DMS79 (cell line): ENCODE measurements around the gene VSTM5.

Source experiments
- DNase-seq: peaks from one replicate; lab custom pipeline; 2025; lab: John Stamatoyannopoulos, UW

Gene VSTM5

DNA sequence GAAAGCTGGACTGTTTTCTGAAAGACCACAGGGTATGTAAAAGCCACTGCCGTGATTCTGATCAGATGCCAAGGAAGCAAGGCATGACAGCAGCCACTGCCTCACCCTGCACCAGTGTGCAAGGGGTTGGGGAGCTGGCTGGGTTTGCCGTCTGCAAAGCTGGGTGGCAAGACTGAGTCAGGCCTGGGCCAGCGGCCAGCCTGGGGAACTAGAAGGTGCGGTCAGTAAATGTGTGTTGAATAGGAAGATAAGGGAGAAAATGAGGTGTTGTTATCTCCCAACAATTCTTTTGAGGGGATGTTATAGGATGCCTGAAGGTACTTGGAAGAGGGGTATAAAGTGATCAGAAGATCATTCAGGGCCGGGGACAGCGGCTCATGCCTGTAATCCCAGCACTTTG lies 8.0 kb downstream of the VSTM5 start:
- DNase-seq: no peak

DNA sequence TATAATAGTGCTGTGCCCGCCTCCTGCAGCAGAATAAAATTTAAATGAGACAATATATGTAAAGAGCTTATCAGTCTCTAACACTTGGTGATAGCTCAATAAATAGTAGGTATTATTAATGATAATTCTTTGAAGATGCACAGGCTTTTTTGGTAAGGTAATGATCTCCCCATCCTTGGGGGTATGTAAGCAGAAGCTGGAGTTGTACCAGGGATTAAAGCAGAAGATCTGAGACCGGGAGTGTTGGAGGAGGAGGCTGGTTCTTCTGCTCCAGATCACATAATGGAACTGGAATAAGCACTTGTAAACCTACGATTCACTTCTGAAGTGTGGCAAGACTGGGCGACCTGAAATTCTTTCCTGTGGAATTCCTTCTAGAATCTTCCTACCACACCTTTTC lies 8.4 kb downstream of the VSTM5 start:
- DNase-seq: no peak

DNA sequence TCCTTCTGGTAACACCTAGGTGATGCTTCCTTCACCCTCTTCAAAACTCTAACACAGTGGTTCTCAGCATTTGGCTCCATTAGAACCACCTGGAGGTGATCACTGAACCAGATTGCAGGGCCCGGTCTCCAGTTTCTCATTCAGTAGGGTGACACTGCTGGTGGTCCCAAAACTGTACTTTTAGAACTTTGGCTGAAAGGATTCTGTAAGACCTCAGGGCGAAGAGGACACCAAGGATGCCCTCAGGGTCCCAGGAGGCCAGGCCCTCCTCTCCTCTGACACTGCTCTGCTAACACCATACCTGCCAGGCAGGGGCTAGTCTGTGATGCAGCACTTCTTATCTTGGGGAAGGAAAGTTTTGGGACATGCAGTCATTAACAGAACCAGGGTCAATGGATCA lies 9.0 kb downstream of the VSTM5 start:
- no peak for DNase-seq

DNA sequence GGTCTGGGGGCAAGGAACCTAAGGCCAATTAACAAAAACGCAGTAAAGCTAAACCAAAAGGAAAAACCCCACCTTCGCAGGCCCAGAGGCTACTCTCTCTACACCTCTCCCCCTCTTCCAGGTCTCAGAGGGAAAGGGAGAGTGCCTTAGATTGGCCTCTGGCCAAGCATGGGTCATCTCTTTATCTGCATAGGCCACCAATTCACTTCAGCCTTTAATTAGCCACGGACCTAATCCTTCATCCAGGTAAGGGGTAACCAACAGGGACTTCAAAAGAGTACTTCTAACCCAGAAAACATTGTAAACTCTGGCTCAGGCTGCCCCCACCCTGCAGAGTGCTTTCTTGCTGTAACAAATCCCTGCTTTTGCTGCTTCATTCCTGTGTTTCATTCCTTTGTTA lies 9.4 kb downstream of the VSTM5 start:
- DNase-seq: no peak

DNA sequence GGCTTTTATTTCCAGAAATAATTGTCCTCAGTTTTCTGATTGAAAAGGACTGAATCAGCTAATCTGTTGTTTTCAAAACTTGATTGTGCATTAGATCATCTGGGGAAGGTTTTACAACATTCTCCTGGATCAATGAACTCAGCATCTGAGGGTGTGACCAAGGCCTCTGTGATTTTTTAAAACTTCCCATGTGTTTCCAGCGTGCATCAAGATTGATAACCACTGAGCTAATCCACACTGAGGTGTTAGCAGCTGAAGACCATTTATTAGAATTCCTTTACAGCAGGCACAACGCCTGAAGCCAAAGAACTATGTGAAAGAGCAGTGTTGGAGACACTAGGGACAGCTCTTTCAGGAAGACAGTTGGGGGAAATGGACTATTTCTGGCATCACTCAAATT lies 10.2 kb downstream of the VSTM5 start:
- no peak for DNase-seq

DNA sequence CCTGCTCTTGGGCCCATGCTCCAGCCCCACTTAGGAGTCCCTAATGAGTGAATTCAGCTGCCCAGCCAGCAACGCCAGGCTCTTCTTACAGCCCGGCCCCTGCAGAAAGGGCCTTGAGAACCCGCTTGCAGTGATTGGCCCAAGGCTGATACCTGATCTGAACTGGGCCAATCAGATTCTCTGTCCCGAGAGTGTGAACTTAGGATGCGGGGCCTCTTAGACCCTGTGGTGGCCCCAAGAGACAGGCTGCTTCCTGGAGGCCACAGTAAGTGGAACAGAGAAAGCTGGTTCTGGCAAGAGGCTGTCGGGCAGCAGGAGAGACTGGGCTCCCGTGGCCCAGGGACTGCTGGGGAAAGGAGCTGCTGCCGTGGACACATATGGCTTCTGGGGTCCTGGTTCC lies 11.5 kb downstream of the VSTM5 start:
- no peak for DNase-seq

DNA sequence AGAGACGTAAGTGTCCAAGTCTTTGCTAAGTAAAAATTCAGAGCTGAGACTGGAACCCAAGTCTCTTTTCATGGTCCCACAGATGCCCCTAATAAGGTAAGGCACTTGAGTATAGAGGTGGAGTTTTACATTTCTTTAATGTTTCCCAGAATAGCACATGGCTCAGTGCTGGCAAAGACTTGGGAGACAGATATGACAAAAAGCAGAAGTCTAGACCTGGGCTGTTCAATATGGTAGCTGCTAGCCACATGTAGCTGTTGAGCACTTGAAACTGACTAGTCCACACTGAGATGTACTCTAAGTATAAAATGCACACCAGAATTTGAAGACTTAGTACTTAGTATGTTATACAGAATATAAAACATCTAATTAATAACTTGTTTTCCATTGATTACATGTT lies 17.6 kb downstream of the VSTM5 start:
- DNase-seq: no peak

DNA sequence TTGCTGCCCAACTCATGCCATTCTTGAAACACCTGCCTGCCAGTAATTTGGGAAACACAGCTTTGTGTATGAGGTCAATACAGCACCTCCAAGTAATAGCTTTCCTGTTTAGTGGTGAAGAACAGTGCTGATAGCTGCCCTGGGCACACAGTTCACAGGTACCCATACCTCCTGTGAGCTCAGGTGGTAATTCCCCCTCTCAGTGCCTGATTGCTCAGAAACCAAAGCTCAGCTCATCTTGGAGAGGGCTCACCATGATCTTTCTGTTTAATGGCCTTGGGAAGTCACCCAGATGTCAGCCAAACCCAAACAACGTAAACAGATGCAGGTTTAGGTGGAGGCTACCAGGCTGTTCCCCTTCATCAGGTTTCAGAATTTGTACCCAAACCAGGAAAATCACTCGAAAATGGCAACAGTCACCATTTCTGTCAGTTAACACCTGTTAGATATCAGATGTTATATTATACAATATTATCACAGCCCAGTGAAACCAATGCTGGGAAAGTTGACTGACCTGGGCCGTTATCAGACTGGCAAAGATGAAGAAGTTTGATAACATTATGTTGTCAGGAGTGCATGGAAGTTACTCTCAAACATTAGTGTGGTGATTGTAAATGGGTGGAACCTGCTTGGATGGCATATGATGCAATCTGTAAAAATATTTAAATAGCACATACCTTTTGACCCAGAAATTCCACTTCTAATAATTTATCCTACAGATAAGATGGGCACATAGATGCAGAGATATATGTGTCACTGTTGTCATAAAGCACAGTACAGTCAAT lies 18.9 kb downstream of the VSTM5 start:
- no peak for DNase-seq

DNA sequence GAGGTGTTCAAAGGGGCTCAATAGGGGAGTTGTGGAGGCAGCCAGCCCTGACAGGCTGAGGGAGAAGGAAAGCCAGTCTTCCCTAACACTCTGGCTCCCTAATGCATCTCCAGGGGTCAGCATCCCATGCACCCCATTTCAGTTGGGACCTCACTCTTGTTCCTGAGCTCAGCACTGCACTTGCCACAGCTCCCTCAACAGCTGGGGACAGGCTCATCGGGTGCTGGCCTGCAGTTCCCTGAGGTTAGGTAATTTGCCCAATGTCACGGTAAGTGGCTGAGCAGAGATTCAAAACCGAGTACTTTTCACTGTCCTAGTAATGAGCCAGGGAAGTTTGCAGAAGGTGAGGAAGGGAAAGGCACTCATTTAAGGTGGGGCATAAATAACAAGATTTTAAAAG lies 20.8 kb downstream of the VSTM5 start:
- no peak for DNase-seq

DNA sequence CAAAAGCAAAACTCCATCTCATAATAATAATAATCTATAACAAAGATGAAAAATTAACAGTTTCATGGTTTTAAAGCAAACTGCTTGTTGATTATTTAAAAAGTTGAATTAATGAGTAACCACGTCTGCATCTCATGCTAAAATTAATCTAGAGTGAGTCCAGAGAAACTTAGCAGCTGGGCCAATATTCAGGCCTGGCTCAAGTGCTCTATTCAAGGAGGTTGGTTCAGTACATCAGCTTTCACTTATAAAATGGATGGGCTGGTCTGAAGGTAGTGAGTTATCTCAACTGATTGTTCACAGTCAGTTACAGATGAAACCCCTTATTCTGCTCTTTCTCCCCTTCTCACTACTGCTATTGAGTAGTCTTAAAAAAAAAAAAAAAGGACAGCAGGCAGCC lies 23.1 kb downstream of the VSTM5 start:
- no peak for DNase-seq

DNA sequence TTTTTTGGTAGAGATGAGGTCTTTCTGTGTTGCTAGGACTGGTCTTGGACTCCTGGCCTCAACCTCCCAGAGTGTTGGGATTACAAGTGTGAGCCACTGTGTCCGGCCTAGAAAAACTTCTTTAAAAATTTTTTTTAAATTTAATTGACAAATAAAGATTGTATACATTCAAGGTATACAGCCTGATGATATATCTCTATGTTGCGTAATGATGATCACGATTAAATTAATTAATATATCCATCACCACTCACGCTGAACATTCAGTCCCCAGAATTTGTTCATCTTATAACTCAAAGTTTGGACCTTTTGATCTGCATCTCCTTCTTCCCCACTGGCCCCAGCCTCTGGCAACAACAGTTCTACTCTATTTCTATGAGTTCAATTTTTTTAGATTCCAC lies 27.2 kb downstream of the VSTM5 start:
- no peak for DNase-seq

DNA sequence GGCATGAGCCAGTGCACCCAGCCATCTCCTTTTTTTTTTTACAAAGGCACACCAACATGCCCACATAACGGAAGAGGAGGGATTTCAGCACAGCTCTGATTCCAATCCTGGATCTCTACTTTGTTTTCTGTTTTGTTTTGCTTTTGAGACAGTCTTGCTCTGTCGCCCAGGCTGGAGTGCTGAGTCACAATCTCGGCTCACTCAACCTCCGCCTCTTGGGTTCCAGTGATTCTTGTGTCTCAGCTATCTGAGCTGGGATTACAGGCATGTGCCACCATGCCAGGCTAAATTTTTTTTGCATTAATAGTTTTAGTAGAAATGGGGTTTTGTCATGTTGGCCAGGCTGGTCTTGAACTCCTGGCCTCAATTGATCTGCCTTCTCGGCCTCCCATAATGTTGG lies 28.1 kb downstream of the VSTM5 start:
- DNase-seq: no peak

DNA sequence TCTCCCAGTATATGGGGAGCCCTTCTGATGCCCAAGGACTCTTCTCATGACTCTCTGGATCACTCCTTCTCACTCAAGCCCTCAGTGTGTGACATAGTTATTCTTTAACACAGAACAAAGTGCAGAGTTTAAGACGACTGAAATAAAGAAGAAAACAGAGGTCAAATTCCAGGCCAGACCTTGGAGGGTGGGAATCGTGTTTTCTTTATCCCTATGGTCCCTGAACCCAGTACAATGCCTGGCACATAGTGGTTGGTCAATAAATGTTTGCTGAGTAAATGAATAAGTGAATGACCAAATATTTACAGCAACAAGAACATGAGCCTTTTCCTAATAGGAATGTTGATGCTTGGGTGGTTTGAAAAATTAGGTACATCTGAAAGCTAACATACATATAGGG lies 28.8 kb downstream of the VSTM5 start:
- DNase-seq: no peak

DNA sequence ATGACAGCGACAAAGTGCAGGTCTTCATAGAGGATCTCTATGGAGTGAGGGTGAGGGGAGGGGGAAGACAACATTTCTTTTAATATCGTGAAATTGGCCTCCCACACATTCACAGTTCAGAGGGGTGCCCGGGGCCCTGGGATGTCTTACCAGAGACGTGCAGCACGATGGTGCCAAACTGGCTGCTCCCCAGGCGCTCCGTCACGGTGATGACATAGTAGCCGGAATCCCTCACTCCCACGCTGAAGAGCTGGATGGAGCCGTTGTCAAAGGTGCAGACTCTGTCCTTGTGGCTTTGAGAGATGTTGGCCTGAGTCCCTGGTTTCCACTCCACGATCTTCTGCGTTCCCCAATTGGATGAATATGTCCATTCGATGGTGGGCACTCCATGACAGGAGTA lies 29.6 kb downstream of the VSTM5 start:
- no peak for DNase-seq

DNA sequence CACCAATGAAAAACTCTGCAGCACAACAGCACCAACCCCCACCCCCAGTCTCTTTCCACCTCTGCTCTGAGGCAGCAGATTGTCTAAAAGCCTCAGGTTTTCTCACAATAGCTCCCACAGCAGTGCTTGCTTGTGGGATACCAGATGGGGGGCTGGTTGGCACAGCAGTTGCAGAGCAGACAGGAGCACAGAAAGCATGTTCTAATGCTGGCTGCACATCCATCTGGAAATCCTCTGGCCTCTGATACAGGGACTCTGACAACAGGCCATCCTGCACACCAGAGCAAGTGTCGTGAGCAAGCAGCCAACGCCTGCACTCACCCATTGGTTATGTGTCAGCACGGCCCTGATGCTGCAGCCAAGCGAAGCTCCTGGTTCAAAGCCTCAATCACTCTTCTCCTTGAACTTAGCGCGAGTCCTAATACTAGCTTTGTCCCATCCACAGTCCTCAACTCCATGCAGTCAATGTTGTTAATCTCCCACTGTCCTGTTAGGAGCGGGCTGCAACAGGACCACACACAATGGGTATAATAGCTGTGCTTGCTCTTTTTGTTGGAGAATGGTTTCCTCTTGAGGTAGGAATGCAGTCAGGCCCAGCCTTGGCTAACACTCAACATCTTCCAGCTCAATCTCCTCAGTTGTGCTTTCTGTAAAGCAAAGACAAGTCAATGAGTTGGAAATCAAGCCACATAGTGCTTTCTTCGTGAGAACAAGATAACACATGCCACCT lies 30.3 kb downstream of the VSTM5 start:
- no peak for DNase-seq

DNA sequence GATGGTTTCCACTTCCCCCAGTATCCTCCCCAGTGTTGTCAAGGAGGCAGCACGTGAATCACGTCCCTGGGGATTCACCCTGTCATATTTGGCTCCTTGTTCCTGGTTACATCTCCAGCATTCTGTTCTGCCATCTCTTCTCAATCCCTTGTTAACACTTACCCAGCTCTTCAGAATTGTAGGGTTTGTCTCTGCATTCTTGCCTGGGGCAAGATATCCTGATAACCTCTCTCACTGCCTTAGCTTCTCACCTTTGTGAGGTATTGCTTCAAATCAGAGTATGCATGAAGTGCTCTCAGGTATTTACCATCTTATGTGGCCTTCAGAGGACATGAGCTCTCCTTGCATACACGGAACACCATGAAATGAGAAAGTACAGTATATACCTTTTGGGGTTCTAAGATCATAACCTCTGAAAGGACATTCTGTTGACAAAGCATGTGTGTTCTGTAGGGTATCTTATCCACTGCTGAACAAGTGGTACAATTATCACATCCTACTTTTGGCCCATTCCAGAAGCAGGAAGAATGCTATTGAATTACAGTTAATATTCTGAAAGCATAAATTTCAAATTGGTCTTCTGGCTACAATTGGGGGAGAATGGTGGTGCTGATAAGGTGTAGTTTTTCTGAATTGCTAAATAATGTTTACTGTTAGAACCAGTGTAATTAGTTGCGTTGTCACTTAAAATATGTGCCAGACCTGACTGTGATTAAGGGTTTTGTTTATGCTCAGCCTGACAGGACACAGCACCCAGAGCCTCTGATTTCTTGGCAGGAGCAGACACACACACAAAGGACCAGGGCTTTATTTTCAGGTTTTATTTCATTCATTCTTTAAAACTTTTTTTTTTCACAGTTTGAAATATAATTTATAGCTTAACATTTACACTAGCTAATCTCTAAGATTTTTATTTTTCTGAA lies 32.7 kb downstream of the VSTM5 start:
- no peak for DNase-seq

DNA sequence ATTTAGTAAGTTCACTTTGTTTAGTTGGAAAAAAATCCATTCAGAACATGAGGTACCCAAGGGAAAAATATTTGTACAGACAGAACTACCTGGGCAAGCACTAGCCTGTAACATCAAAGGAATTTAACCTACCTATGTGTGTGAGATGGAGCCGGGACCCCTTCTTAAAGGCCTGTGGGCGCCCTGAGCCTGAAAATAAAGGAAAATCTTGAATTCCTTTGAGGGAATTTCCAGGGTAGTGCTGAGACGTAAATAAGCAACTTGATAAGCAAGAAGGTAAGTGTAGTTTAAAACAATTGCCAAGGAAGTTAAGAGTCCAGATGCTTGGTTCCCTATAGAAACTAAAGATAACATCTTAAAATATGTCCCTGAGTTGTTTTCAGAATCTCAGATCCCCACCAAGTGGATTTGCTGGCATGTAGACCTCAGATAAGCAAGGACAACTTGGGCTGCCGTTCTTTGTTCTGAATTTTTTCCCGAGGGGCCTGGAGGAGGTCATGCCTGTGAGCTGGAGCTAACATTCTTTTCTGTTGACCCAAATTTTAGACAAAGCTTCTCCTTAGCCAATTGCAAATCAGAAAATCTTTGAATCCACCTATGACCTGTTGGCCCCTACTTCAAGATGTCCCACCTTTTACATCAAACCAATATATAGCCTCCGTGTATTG lies 35.3 kb downstream of the VSTM5 start:
- no peak for DNase-seq

DNA sequence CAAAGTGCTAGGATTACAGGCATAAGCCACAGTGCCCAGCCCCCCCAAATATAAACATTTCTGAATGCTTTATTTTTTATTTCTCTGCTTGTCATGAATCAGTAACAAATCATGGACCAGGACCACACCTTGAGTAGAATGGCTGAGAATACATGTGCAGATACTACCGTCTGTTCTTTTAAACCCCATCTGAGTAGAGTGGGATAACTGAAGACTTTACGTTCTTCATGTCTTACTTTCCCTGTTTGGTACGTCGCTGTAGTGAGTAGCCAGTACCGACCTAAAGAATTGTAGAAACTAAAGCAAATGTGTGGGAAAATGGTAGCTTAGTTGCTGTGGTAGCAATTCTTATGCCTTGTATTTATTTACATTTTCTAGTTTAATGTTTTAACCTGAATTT lies 36.4 kb downstream of the VSTM5 start:
- DNase-seq: no peak

DNA sequence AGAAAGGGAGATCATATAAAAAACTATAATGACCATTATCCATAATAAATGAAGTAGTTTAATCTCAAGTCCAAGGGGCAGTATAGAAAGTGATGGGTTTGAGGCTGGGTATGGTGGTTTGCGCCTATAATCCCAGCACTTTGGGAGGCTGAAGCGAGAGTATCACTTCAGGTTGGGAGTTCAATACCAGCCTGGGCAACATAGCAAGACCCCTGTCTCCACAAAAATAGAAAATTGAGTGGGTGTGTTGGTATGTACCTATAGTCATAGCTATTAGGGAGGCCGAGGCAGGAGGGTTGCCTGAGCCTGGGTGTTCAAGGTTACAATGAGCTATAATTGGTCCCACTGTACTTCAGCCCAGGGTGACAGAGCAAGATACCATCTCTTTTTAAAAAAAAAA lies 42.4 kb downstream of the VSTM5 start:
- no peak for DNase-seq

DNA sequence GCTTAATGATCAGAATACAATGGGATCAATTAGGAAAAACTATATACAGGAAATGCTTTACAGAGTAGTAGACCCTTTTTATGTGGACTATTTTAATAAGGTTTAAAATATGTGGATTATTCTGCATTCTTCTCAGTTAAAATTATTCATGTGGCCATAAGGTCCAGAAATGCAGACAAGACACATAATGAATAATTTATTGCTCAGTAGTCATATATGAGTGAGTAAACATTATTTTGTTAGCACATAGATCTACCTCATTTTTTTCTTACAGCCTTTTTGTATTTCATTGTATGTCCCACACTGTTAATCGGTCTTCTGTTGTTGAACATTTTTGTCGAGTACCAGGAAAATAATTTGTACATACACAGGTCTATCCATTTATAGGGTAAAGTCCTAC lies 45.5 kb downstream of the VSTM5 start:
- DNase-seq: no peak

DNA sequence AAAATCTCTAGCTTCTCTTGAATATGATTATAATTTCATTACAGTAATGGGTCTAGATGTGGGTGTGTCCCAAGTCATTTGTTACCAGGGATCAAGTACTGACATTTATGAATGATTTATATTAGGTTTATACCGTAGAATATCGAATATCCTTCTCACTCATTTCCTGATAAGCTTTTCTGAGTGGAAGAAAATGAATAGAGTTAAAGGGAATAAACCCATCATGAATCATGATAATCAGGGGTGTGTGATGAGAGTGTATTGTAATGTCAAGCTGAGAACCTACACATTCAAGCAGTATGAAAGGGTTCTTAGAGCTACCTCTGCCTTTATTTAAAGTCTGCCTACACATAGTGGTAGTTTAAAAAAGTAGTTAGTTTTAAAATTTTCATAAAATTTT lies 49.1 kb downstream of the VSTM5 start:
- no peak for DNase-seq
